ENCODE measurements around the gene GP1BA. TPM values are rescaled to one million over a fixed set of nuclear protein-coding genes. Genes with fewer than 3 reads are reported as not detected.

The GP1BA gene
- total and polyA plus RNA-seq, 10 of the 15 experiments (the other 5 are each of a cell fraction or from before 2014, with no cell fraction given), result 0.04 to 0.67 (median 0.28) TPM; not detected in 1

DNA sequence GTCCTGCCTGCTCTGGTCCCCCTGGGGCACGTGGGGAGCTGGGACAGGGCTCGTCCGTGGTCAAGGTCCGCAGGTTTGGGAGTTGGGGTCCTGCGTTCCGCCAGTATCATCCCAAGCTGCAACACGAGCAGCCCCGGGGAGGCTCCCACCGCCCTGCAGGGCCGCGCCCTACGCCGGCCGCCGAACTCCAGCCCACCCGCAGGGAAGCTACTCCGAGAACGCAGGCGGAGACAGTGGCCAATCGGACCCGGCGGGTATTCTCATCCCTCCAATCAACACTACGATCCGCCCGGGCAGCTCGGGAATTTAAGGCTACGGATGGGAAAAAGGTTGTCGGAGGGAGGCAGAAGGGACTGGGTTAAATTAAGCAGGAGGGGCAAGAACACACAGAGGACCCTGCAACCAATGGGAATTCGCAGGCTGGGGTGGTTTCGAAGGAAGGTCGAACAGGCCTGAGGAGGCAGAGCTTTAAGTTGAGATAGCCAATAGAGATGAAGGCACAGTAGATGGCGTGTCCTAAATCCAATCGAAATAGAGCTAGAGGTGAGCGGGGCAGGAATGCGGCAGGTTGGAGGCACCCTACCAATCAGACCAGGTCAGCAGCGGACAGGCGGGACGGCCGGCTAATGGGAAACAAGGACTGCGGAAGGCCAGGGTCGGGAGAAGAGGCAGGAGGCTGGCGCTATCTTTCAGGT is 34.9 kb downstream of the GP1BA start (continued):
- TF ChIP-seq, protein P1, sequence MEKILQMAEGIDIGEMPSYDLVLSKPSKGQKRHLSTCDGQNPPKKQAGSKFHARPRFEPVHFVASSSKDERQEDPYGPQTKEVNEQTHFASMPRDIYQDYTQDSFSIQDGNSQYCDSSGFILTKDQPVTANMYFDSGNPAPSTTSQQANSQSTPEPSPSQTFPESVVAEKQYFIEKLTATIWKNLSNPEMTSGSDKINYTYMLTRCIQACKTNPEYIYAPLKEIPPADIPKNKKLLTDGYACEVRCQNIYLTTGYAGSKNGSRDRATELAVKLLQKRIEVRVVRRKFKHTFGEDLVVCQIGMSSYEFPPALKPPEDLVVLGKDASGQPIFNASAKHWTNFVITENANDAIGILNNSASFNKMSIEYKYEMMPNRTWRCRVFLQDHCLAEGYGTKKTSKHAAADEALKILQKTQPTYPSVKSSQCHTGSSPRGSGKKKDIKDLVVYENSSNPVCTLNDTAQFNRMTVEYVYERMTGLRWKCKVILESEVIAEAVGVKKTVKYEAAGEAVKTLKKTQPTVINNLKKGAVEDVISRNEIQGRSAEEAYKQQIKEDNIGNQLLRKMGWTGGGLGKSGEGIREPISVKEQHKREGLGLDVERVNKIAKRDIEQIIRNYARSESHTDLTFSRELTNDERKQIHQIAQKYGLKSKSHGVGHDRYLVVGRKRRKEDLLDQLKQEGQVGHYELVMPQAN (conservative IDR thresholded peaks at IDR 0.05), result 0 out of 2 replicates have a peak, but pooled peaks have one; percentile 52
- TF ChIP-seq RBBP5 (conservative IDR thresholded peaks at IDR 0.05), result no peak
- no peak for TF ChIP-seq ZNF207 (IDR thresholded peaks at IDR 0.05; ENCODE audit: borderline replicate concordance)
- TF ChIP-seq GATAD2B (conservative IDR thresholded peaks at IDR 0.05; ENCODE audit: low read depth), result no peak
- TF ChIP-seq YBX1 (IDR thresholded peaks at IDR 0.05), result no peak
- TF ChIP-seq, protein P2, sequence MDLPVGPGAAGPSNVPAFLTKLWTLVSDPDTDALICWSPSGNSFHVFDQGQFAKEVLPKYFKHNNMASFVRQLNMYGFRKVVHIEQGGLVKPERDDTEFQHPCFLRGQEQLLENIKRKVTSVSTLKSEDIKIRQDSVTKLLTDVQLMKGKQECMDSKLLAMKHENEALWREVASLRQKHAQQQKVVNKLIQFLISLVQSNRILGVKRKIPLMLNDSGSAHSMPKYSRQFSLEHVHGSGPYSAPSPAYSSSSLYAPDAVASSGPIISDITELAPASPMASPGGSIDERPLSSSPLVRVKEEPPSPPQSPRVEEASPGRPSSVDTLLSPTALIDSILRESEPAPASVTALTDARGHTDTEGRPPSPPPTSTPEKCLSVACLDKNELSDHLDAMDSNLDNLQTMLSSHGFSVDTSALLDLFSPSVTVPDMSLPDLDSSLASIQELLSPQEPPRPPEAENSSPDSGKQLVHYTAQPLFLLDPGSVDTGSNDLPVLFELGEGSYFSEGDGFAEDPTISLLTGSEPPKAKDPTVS (IDR thresholded peaks at IDR 0.05; ENCODE audit: low read depth, low read length), result 0 out of 2 replicates have a peak, but pooled peaks have one; percentile 10
- TF ChIP-seq CREM (IDR thresholded peaks at IDR 0.05; ENCODE audit: low read depth), result 0 out of 2 replicates have a peak, but pooled peaks have one; percentile 29
- TF ChIP-seq, protein P3, sequence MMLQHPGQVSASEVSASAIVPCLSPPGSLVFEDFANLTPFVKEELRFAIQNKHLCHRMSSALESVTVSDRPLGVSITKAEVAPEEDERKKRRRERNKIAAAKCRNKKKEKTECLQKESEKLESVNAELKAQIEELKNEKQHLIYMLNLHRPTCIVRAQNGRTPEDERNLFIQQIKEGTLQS (IDR thresholded peaks at IDR 0.05; ENCODE audit: borderline replicate concordance, extremely low read depth, low read depth, low read length), result no peak
- TF ChIP-seq SREBF2 (IDR thresholded peaks at IDR 0.05; ENCODE audit: low read length), result no peak
- no peak for TF ChIP-seq LARP7 (IDR thresholded peaks at IDR 0.05)
